Neural progenitor cell (in vitro differentiated cells): ENCODE data around the gene SNAPC4. TPM values are rescaled to one million over a fixed set of nuclear protein-coding genes. Genes with fewer than 3 reads are reported as not detected.

Experiments used
- DNase-seq: peaks from one replicate; pipeline ENCODE4 v3.0.0-alpha.2; 2016; ENCODE audit warnings: low spot score
- H2AFZ ChIP-seq: fragments of 200-600 bp; sonication (generic); replicated peaks from 2 replicates; pipeline ENCODE4 v1.6.1; 2016; ENCODE audit warnings: antibody characterized with exemption
- H3F3A ChIP-seq: fragments of 200-600 bp; sonication (generic); 2 replicates; pipeline ENCODE4 v1.6.1; 2016; ENCODE audit warnings: antibody characterized with exemption, low read depth
- H3K27ac ChIP-seq: fragments of 200-600 bp; sonication (generic); 2 replicates; pipeline ENCODE4 v1.5.1; 2016; ENCODE audit warnings: mild to moderate bottlenecking
- H3K27me3 ChIP-seq: fragments of 200-600 bp; sonication (generic); 2 replicates; pipeline ENCODE4 v1.6.1; 2016; ENCODE audit warnings: mild to moderate bottlenecking, moderate library complexity
- H3K36me3 ChIP-seq: fragments of 200-600 bp; sonication (generic); 2 replicates; pipeline ENCODE4 v1.5.1; 2016
- H3K4me1 ChIP-seq: fragments of 200-600 bp; sonication (generic); 2 replicates; pipeline ENCODE4 v1.6.1; 2016; ENCODE audit warnings: mixed run types
- H3K4me2 ChIP-seq: fragments of 200-600 bp; sonication (generic); 2 replicates; pipeline ENCODE4 v1.6.1; 2016
- H3K4me3 ChIP-seq: fragments of 200-600 bp; sonication (generic); 2 replicates; pipeline ENCODE4 v1.5.1; 2016
- H3K79me2 ChIP-seq: fragments of 200-600 bp; sonication (generic); 2 replicates; pipeline ENCODE4 v1.6.1; 2016; ENCODE audit warnings: low read depth
- H3K9ac ChIP-seq: fragments of 200-600 bp; sonication (generic); 2 replicates; pipeline ENCODE4 v1.6.1; 2016
- H3K9me3 ChIP-seq: fragments of 200-600 bp; sonication (generic); 2 replicates; pipeline ENCODE4 v1.5.1; 2016; ENCODE audit warnings: low read depth
- H4K20me1 ChIP-seq: fragments of 200-600 bp; sonication (generic); 2 replicates; pipeline ENCODE4 v1.6.1; 2016; ENCODE audit warnings: low read depth
- H3K27ac Mint-ChIP-seq: 3 replicates; pipeline ENCODE4 v1.8.0; 2021; ENCODE audit warnings: mixed read lengths
- H3K27me3 Mint-ChIP-seq: 2 replicates; pipeline ENCODE4 v1.8.0; 2022; ENCODE audit warnings: low read depth, mild to moderate bottlenecking, inconsistent platforms, moderate library complexity, mixed read lengths; ENCODE audit not compliant: insufficient read depth
- H3K36me3 Mint-ChIP-seq: 3 replicates; pipeline ENCODE4 v1.8.0; 2021; ENCODE audit warnings: mixed read lengths
- H3K4me1 Mint-ChIP-seq: 3 replicates; pipeline ENCODE4 v1.8.0; 2021; ENCODE audit warnings: mixed read lengths
- H3K4me3 Mint-ChIP-seq: 3 replicates; pipeline ENCODE4 v1.8.0; 2021; ENCODE audit warnings: mild to moderate bottlenecking, moderate library complexity, mixed read lengths
- H3K9me3 Mint-ChIP-seq: 3 replicates; pipeline ENCODE4 v1.8.0; 2020; ENCODE audit warnings: mixed read lengths
- EZH2 ChIP-seq: fragments of 200-600 bp; sonication (generic); IDR thresholded peaks from 2 replicates; pipeline ENCODE4 v1.6.1; 2017; ENCODE audit warnings: antibody characterized with exemption, mild to moderate bottlenecking, moderate library complexity
- EZH2phosphoT487 ChIP-seq: fragments of 200-600 bp; sonication (generic); IDR thresholded peaks from 2 replicates; pipeline ENCODE4 v1.6.1; 2017; ENCODE audit warnings: antibody characterized with exemption
- total RNA-seq: library from RNA; depleted of rRNA; stranded (reverse); fragments of >200 nt; gene quantifications from 2 replicates; pipeline ENCODE4 v1.2.3, GENCODE V29; 2015; ENCODE audit warnings: low replicate concordance
- TF ChIP-seq, protein P1 (sequence below): fragments of 200-600 bp; sonication (generic); IDR thresholded peaks from 2 replicates; pipeline ENCODE4 v1.5.1; 2017; ENCODE audit warnings: antibody characterized with exemption, mild to moderate bottlenecking

The SNAPC4 gene
- total RNA-seq, 1 donor from 2014 or later = 6.8 TPM

DNA sequence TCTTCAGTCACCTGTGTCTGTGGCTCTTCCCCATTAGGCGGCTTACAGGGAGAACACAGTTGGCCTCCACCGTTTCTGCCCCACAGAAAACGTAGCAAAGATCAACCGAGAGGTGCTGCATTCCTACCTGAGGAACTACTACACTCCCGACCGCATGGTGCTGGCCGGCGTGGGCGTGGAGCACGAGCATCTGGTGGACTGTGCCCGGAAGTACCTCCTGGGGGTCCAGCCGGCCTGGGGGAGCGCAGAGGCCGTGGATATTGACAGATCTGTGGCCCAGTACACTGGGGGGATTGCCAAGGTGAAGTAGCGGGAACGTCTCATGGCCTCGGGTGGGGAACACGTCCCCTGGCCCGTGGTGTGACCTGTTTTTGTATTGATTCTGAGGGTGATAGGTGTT lies 16.9 kb upstream of the SNAPC4 start:
- Histone ChIP-seq H3K4me1 (no peaks in the 10 kb centered on the region), H3K9me3 (no peaks in the 10 kb centered on the region), H3F3A (no peaks in the 10 kb centered on the region), H3K36me3 (peaks cover 5% of the 10 kb centered on the region), H3K27ac (no peak overlapping the region), H3K4me3 (no peak overlapping the region), H3K9ac (no peak overlapping the region), H2AFZ (no peak overlapping the region), H3K27me3 (no peaks in the 10 kb centered on the region), H3K79me2 (peaks cover 14% of the 10 kb centered on the region), H3K4me2 (no peak overlapping the region), H4K20me1 (peaks cover 1% of the 10 kb centered on the region)
- no peak overlapping the region for H3K27ac Mint-ChIP-seq
- H3K9me3 Mint-ChIP-seq = no peaks in the 10 kb centered on the region
- no peak overlapping the region for H3K4me3 Mint-ChIP-seq
- peaks cover 4% of the 10 kb centered on the region for H3K4me1 Mint-ChIP-seq
- TF ChIP-seq EZH2phosphoT487 (no peak), EZH2 (no peak)
- TF ChIP-seq, protein P1, sequence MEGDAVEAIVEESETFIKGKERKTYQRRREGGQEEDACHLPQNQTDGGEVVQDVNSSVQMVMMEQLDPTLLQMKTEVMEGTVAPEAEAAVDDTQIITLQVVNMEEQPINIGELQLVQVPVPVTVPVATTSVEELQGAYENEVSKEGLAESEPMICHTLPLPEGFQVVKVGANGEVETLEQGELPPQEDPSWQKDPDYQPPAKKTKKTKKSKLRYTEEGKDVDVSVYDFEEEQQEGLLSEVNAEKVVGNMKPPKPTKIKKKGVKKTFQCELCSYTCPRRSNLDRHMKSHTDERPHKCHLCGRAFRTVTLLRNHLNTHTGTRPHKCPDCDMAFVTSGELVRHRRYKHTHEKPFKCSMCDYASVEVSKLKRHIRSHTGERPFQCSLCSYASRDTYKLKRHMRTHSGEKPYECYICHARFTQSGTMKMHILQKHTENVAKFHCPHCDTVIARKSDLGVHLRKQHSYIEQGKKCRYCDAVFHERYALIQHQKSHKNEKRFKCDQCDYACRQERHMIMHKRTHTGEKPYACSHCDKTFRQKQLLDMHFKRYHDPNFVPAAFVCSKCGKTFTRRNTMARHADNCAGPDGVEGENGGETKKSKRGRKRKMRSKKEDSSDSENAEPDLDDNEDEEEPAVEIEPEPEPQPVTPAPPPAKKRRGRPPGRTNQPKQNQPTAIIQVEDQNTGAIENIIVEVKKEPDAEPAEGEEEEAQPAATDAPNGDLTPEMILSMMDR = no peak
- no peaks in the 10 kb centered on the region for H3K27me3 Mint-ChIP-seq
- DNase-seq = no peak
- peaks cover 23% of the 10 kb centered on the region for H3K36me3 Mint-ChIP-seq

DNA sequence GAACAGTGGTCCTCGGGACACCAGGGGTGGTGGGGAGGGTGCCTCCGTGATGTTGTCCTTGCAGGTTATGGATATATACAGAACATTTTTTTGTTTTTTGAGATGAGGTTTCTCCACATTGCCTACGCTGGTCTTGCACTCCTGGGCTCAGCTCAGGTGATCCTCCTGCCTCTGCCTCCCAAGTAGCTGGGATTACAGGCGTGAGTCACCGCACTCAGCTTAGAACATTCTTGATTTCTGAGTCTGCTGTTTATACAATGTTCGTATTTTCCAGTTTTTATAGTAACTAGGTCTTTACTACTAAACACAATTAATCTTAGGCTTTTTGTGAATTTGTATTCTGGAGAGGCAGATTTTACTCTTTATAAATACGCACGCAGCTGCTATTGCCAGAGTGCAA lies 16.5 kb upstream of the SNAPC4 start:
- H3K79me2 ChIP-seq = peaks cover 19% of the 10 kb centered on the region
- TF ChIP-seq EZH2 (no peak), EZH2phosphoT487 (no peak)
- TF ChIP-seq, protein P1 = no peak
- H3K9ac ChIP-seq = no peak overlapping the region
- H3K9me3 ChIP-seq = no peaks in the 10 kb centered on the region
- Mint-ChIP-seq H3K4me1 (peaks cover 8% of the 10 kb centered on the region), H3K36me3 (peaks cover 23% of the 10 kb centered on the region), H3K9me3 (no peaks in the 10 kb centered on the region), H3K27me3 (no peaks in the 10 kb centered on the region), H3K4me3 (no peak overlapping the region), H3K27ac (no peak overlapping the region)
- no peak for DNase-seq
- H3K36me3 ChIP-seq = peaks cover 5% of the 10 kb centered on the region
- H3K4me1 ChIP-seq = peaks cover 2% of the 10 kb centered on the region
- H3K27me3 ChIP-seq = no peaks in the 10 kb centered on the region
- H2AFZ ChIP-seq = no peak overlapping the region
- H3F3A ChIP-seq = no peaks in the 10 kb centered on the region
- H4K20me1 ChIP-seq = peaks cover 6% of the 10 kb centered on the region
- H3K4me3 ChIP-seq = no peak overlapping the region
- H3K27ac ChIP-seq = no peak overlapping the region
- no peak overlapping the region for H3K4me2 ChIP-seq

DNA sequence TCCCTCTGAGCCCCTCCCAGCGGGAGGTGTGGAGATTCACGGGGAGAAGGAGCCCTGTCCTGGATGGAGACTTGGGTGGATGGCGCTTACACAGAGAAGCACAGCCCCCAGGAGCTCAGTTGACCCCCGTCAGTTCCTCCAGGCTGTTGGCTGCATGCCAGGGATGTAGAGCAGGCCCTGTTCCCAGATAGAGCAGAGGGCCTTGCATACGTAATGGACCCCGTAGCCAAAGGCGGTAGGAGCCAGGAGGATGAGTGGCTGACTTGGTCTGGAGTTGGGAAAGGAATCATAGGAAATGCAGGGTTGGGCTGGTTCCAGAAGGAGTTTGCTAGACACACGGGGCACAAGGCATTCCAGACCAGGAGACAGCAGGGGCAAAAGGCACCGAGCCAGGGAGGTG lies 13.0 kb upstream of the SNAPC4 start:
- no peak overlapping the region for H3K27ac Mint-ChIP-seq
- H2AFZ ChIP-seq = no peak overlapping the region
- peaks cover 13% of the 10 kb centered on the region for H3K4me1 ChIP-seq
- no peak overlapping the region for H3K4me2 ChIP-seq
- peaks cover 46% of the 10 kb centered on the region for H3K79me2 ChIP-seq
- no peaks in the 10 kb centered on the region for H3K27me3 ChIP-seq
- no peak overlapping the region for H3K4me3 ChIP-seq
- H3K9me3 ChIP-seq = no peaks in the 10 kb centered on the region
- peaks cover 5% of the 10 kb centered on the region for H3K36me3 ChIP-seq
- TF ChIP-seq, protein P1 = no peak
- TF ChIP-seq EZH2 (no peak), EZH2phosphoT487 (no peak)
- peaks cover 2% of the 10 kb centered on the region for H3K27me3 Mint-ChIP-seq
- H3K4me3 Mint-ChIP-seq = no peak overlapping the region
- no peaks in the 10 kb centered on the region for H3F3A ChIP-seq
- peaks cover 19% of the 10 kb centered on the region for H3K36me3 Mint-ChIP-seq
- peaks cover 26% of the 10 kb centered on the region for H3K4me1 Mint-ChIP-seq
- no peaks in the 10 kb centered on the region for H3K9me3 Mint-ChIP-seq
- no peak overlapping the region for H3K9ac ChIP-seq
- no peak overlapping the region for H3K27ac ChIP-seq
- peaks cover 31% of the 10 kb centered on the region for H4K20me1 ChIP-seq
- DNase-seq = no peak
